AG04450 (cell line): ENCODE data around the gene EID1. TPM values are rescaled to one million over a fixed set of nuclear protein-coding genes. Genes with fewer than 3 reads are reported as not detected.
A peak's percentile ranks its signal among the peaks of the same experiment; 100 is the strongest.

Source experiments
- CTCF ChIA-PET: fragments of 300-600, 350-600 bp; formaldehyde crosslinking; extraction: SDS; loops from one replicate; lab custom pipeline; 2022; ENCODE audit warnings: antibody characterized with exemption, inconsistent platforms; lab: Charles Lee
- POLR2A ChIA-PET: fragments of 350-600 bp; formaldehyde crosslinking; extraction: SDS; loops from one replicate; lab custom pipeline; 2021; ENCODE audit warnings: antibody characterized with exemption, inconsistent platforms; lab: Yijun Ruan, JAX
- DNase-seq: peaks from one replicate; pipeline ENCODE4 v3.0.0-alpha.2; 2011; ENCODE audit warnings: low read depth, low spot score
- H3K27ac ChIP-seq: one replicate; pipeline ENCODE4 v1.5.1; 2012; ENCODE audit warnings: low read depth, low read length, control low read depth
- H3K27me3 ChIP-seq: one replicate; pipeline ENCODE4 v1.6.0; 2012; ENCODE audit warnings: low read length; ENCODE audit not compliant: control insufficient read depth, insufficient read depth
- H3K4me3 ChIP-seq: 2 replicates; pipeline ENCODE4 v1.5.1; 2011; ENCODE audit warnings: mild to moderate bottlenecking, low read depth, low read length, control low read depth
- H3K9me3 ChIP-seq: 2 replicates; pipeline ENCODE4 v1.5.1; 2012; ENCODE audit warnings: low read length; ENCODE audit not compliant: control insufficient read depth, insufficient read depth
- CTCF ChIP-seq: IDR thresholded peaks from 2 replicates; pipeline ENCODE4 v1.5.1; 2011; ENCODE audit warnings: low read depth, low read length, control low read depth, inconsistent platforms
- polyA plus RNA-seq: library from polyadenylated mRNA; depleted of rRNA; stranded (reverse); fragments of >200 nt; gene quantifications from 2 replicates; pipeline ENCODE4 v1.2.3, GENCODE V29; 2011

EID1 gene
- polyA plus RNA-seq, 1 experiment, result 348 TPM

GRCh38 chr15:48866141-48866563 is 11.8 kb upstream of the EID1 start:
- Histone ChIP-seq H3K27ac (peak overlapping the region; percentile 80), H3K9me3 (no peaks in the 10 kb centered on the region), H3K4me3 (no peak overlapping the region), H3K27me3 (no peaks in the 10 kb centered on the region)
- ChIA-PET POLR2A (interaction anchor here (2.2 kb wide), 1 partner anchor 12 kb away, joined by 10 read pairs; the partner anchor contains the start of gene EID1), CTCF (interaction anchor here (2.9 to 9.4 kb wide), 2 partner anchors 110 to 280 kb away, joined by 19 to 84 read pairs; no protein-coding TSS in a partner anchor)
- no peak for TF ChIP-seq CTCF
- DNase-seq, result no peak

DNA sequence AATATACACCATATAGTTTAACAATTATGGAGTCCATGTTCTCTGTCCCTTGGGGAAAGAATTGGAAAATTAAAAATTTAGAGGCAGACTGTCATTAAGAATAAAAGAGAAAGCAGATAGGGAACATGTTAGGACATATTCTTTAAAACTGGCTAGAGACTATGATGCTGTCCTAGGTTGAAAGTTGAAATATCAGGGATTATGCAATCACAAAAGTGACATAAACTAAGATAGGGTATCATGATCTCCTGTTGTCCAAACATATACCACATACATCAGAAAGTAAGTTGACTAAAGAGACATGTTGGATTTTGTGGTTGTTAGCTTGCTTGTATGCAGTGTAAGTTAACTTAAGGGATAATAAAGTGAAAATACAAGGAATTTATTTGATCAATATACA is 9.9 kb upstream of the EID1 start:
- Histone ChIP-seq H3K9me3 (no peaks in the 10 kb centered on the region), H3K4me3 (no peak overlapping the region), H3K27me3 (no peaks in the 10 kb centered on the region), H3K27ac (no peak overlapping the region)
- ChIA-PET CTCF (interaction anchor here (0.7 to 2.9 kb wide), 3 partner anchors 12 to 1184 kb away, joined by 3 to 19 read pairs (median 3); no protein-coding TSS in a partner anchor), POLR2A (interaction anchor here (2.2 kb wide), 1 partner anchor 10 kb away, joined by 10 read pairs; the partner anchor contains the start of gene EID1)
- DNase-seq, result no peak
- no peak for TF ChIP-seq CTCF

GRCh38 chr15:48868536-48868935 is 9.4 kb upstream of the EID1 start:
- ChIA-PET CTCF (interaction anchor here (1.0 to 2.9 kb wide), 3 partner anchors 10 to 108 kb away, joined by 3 to 19 read pairs (median 4); partner anchors contain the start of gene EID1), POLR2A (no interaction called here)
- no peak for TF ChIP-seq CTCF
- Histone ChIP-seq H3K27me3 (no peaks in the 10 kb centered on the region), H3K4me3 (no peak overlapping the region), H3K9me3 (no peaks in the 10 kb centered on the region), H3K27ac (no peak overlapping the region)
- DNase-seq, result no peak

- no peak for DNase-seq
- Histone ChIP-seq H3K4me3 (no peak overlapping the region), H3K27ac (no peak overlapping the region), H3K27me3 (no peaks in the 10 kb centered on the region), H3K9me3 (no peaks in the 10 kb centered on the region)
- ChIA-PET POLR2A (no interaction called here), CTCF (interaction anchor here (0.8 to 1.8 kb wide), 3 partner anchors 8 to 106 kb away, joined by 4 to 5 read pairs (median 4); partner anchors contain the start of gene EID1)
- TF ChIP-seq CTCF, result no peak
These were observed 8.0 kb upstream of the EID1 start for GRCh38 chr15:48869966-48870365.

DNA sequence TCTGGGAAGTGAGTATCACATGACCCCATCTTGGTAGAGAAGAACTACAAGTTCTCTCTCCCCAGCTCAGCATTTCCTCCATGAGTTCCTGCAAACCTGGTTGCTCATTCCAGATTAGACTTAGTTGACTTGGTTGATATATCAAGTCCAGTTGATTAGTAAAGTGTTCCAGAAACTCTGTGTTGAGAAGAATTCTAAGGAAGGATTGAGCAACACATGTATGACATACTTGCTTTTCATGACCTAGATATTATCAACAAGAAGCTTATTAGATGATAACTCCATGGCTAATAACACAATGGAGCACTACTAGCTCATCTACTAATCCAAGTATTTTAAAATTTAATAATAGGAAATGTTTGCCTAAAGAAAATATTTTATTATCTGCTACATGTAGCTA is 6.4 kb upstream of the EID1 start:
- H3K9me3 ChIP-seq, result no peaks in the 10 kb centered on the region
- no peak overlapping the region for H3K27ac ChIP-seq
- no peak overlapping the region for H3K4me3 ChIP-seq
- DNase-seq, result no peak
- ChIA-PET POLR2A (no interaction called here), CTCF (interaction anchor here (0.6 kb wide), 1 partner anchor 9 kb away, joined by 3 read pairs; no protein-coding TSS in a partner anchor)
- TF ChIP-seq CTCF, result no peak
- H3K27me3 ChIP-seq, result no peaks in the 10 kb centered on the region
